GM12878 (cell line): ENCODE results near the gene SLC28A1. TPM values are rescaled to one million over a fixed set of nuclear protein-coding genes. Genes with fewer than 3 reads are reported as not detected.

Source experiments
- ATAC-seq: fragments of 200-7000 bp; cut with Tn5 transposase; 3 replicates; pipeline ENCODE4 v1.9.1; 2020; ENCODE audit warnings: mild to moderate bottlenecking, moderate library complexity
- BruUV-seq: library from RNA; stranded (reverse); fragments of 400-500 nt; replicated peaks from 2 replicates; lab custom pipeline; 2021; lab: Mats Ljungman, UMichigan
- CTCF ChIA-PET: fragments of 300-600 bp; sonication (Branson Sonifier 250); formaldehyde crosslinking; extraction: SDS; loops from one replicate; lab custom pipeline; 2021; ENCODE audit warnings: inconsistent platforms; lab: Yijun Ruan, JAX
- POLR2A ChIA-PET: fragments of 350-600 bp; formaldehyde crosslinking; extraction: SDS; loops from one replicate; lab custom pipeline; 2021; ENCODE audit warnings: inconsistent platforms; lab: Charles Lee
- RAD21 ChIA-PET: fragments of 300-600 bp; sonication (Branson Sonifier 250); formaldehyde crosslinking; loops from one replicate; lab custom pipeline; 2023; ENCODE audit warnings: antibody characterized with exemption; ENCODE audit not compliant: unreplicated experiment; lab: Charles Lee
- SMC1A ChIA-PET: fragments of 300-600 bp; sonication (Branson Sonifier 250); formaldehyde crosslinking; loops from one replicate; lab custom pipeline; 2023; ENCODE audit not compliant: unreplicated experiment, uncharacterized antibody; lab: Charles Lee
- DNase-seq: peaks from one replicate; pipeline ENCODE4 v3.0.0-alpha.2; 2011; ENCODE audit warnings: low read depth, low spot score
- FAIRE-seq: peaks from 3 replicates; lab custom pipeline; 2011; peaks lifted over from hg19 to GRCh38; lab: Jason Lieb, UNC
- H2AFZ ChIP-seq: 2 replicates; pipeline ENCODE4 v1.6.0; 2011; ENCODE audit warnings: low read depth, low read length, control low read depth; ENCODE audit not compliant: control insufficient read depth
- H3K27ac ChIP-seq: 2 replicates; pipeline ENCODE4 v1.5.1; 2011; ENCODE audit warnings: control low read depth; ENCODE audit not compliant: control insufficient read depth, insufficient read depth
- H3K27me3 ChIP-seq, 2 experiments: replicated peaks in 1 of 2; 2 replicates each; pipeline versions ENCODE4 v1.6.0 to v1.6.1; 2011; ENCODE audit warnings: low read length in 1 of 2; ENCODE audit not compliant: control insufficient read depth in 2 of 2, insufficient read depth in 2 of 2
- H3K36me3 ChIP-seq, 2 experiments: 2 replicates each; pipeline ENCODE4 v1.5.1; 2011; ENCODE audit warnings: low read length in 1 of 2; ENCODE audit not compliant: control insufficient read depth in 2 of 2, insufficient read depth in 2 of 2
- H3K4me1 ChIP-seq: 2 replicates; pipeline ENCODE4 v1.6.1; 2011; ENCODE audit warnings: mild to moderate bottlenecking, low read length, moderate library complexity, mixed read lengths; ENCODE audit not compliant: control insufficient read depth, insufficient read depth
- H3K4me2 ChIP-seq: 2 replicates; pipeline ENCODE4 v1.6.0; 2011; ENCODE audit warnings: control low read depth; ENCODE audit not compliant: control insufficient read depth, insufficient read depth
- H3K4me3 ChIP-seq: fragments of 200-600 bp; sonication (generic); 2 replicates; pipeline ENCODE4 v1.5.1; 2016
- H3K79me2 ChIP-seq: 2 replicates; pipeline ENCODE4 v1.6.0; 2011; ENCODE audit warnings: low read length; ENCODE audit not compliant: control insufficient read depth, insufficient read depth
- H3K9ac ChIP-seq: 2 replicates; pipeline ENCODE4 v1.8.0; 2011; ENCODE audit warnings: low read length, control low read depth, mixed read lengths; ENCODE audit not compliant: control insufficient read depth, insufficient read depth
- H3K9me3 ChIP-seq: replicated peaks from 3 replicates; pipeline ENCODE4 v1.5.1; 2011; ENCODE audit warnings: mild to moderate bottlenecking, low read length; ENCODE audit not compliant: control insufficient read depth, insufficient read depth
- H4K20me1 ChIP-seq: 2 replicates; pipeline ENCODE4 v1.6.0; 2011; ENCODE audit not compliant: control insufficient read depth, insufficient read depth
- BHLHE40 ChIP-seq, 2 experiments: fragments of 450-650 bp in 1 of 2; IDR thresholded peaks; 2 replicates each; pipeline ENCODE4 v1.6.1; 2011 to 2017; ENCODE audit warnings: low read depth in 2 of 2, borderline replicate concordance in 1 of 2, improper control_type of control experiment in 1 of 2, low read length in 1 of 2, mild to moderate bottlenecking in 1 of 2
- CBX5 ChIP-seq: sonication (generic); IDR thresholded peaks from 2 replicates; pipeline ENCODE4 v1.6.1; 2016; ENCODE audit warnings: low read depth, moderate library complexity, mild to moderate bottlenecking, inconsistent platforms
- CEBPB ChIP-seq, 2 experiments: fragments of 150-350 bp in 1 of 2; IDR thresholded peaks; 2 replicates each; pipeline ENCODE4 v1.6.1; 2012 to 2014; ENCODE audit warnings: low read depth in 2 of 2, low read length in 2 of 2, borderline replicate concordance in 1 of 2, inconsistent platforms in 1 of 2
- FOXM1 ChIP-seq: IDR thresholded peaks from 2 replicates; pipeline ENCODE4 v1.6.1; 2012; ENCODE audit warnings: low read depth, mild to moderate bottlenecking, inconsistent platforms, low read length, moderate library complexity
- KLF5 ChIP-seq: fragments of 450-650 bp; IDR thresholded peaks from 2 replicates; pipeline ENCODE4 v1.6.1; 2014; ENCODE audit warnings: mild to moderate bottlenecking; ENCODE audit not compliant: partially characterized antibody
- NRF1 ChIP-seq: conservative IDR thresholded peaks from 2 replicates; pipeline ENCODE4 v1.6.1; 2011; ENCODE audit warnings: mild to moderate bottlenecking, low read depth, low read length, improper control_type of control experiment
- POLR2AphosphoS2 ChIP-seq: IDR thresholded peaks from 2 replicates; pipeline ENCODE4 v1.6.1; 2011; ENCODE audit warnings: low read depth, mild to moderate bottlenecking, low read length, improper control_type of control experiment, moderate library complexity
- TCF12 ChIP-seq: IDR thresholded peaks from 2 replicates; pipeline ENCODE4 v1.6.1; 2011; ENCODE audit warnings: low read depth, mild to moderate bottlenecking, low read length
- ZNF592 ChIP-seq: fragments of 450-650 bp; IDR thresholded peaks from 2 replicates; pipeline ENCODE4 v1.6.1; 2017; ENCODE audit warnings: mild to moderate bottlenecking, moderate library complexity
- WGBS: methylation state at CpG from one replicate; pipeline ENCODE4 v1.1.6; 2016; ENCODE audit warnings: low lambda C conversion rate; ENCODE audit not compliant: insufficient replicate concordance, insufficient coverage; ENCODE audit errors: missing lambda C conversion rate; 5-methylcytosine and 5-hydroxymethylcytosine counted together
- in situ Hi-C: fragments of 300-500 bp; cut with MboI; formaldehyde crosslinking; loops from 9 replicates; pipeline ENCODE4 v1.14.3; 2018; ENCODE audit warnings: mixed read lengths
- intact Hi-C: fragments of 100-400 bp; cut with micrococcal nuclease; formaldehyde crosslinking; loops from one replicate; pipeline ENCODE4 v1.14.2; 2022; ENCODE audit not compliant: unreplicated experiment
- polyA plus RNA-seq, 11 experiments: library from polyadenylated mRNA; depleted of rRNA in 4 of 11; unstranded in 6 of 11; stranded (reverse) in 5 of 11; fragments of >200 nt; fragmentation: Nextera tagmentation in 4 of 11; fragmentation: Illumina TruSeq in 1 of 11; extraction: Ambion mirVana in 4 of 11; extraction: Trizol in 1 of 11; gene quantifications; 1 replicate in 1 of 11; 2 replicates in 10 of 11; pipeline versions ENCODE4 v1.2.1 to v1.2.3, GENCODE V29; 2011 to 2016; ENCODE audit warnings: inconsistent platforms in 2 of 11, missing spikeins in 2 of 11, low read depth in 1 of 11
- total RNA-seq, 4 experiments: library from RNA; depleted of rRNA in 3 of 4; stranded (reverse); fragments of >200 nt in 3 of 4; fragmentation: Illumina TruSeq in 1 of 4; extraction: Trizol in 1 of 4; gene quantifications; 2 replicates each; pipeline versions ENCODE4 v1.2.1 to v1.2.3, GENCODE V29; 2013 to 2021
- TF ChIP-seq, protein P1 (sequence below): IDR thresholded peaks from 2 replicates; pipeline ENCODE4 v1.6.1; 2012; ENCODE audit warnings: low read depth, low read length, improper control_type of control experiment

The SLC28A1 gene
- total and polyA plus RNA-seq, 10 of the 15 experiments (the other 5 are each of a cell fraction or from before 2014, with no cell fraction given), result not detected

- Histone ChIP-seq H4K20me1 (no peaks in the 10 kb centered on the region), H3K9me3 (no peaks in the 10 kb centered on the region; the same call in 2 of the 3 replicates), H3K27me3 (no peaks in the 10 kb centered on the region; a peak in 1 of 4 replicates), H2AFZ (no peak overlapping the region), H3K9ac (no peak overlapping the region), H3K79me2 (no peaks in the 10 kb centered on the region), H3K4me1 (peaks cover 14% of the 10 kb centered on the region), H3K27ac (no peak overlapping the region), H3K4me2 (peak overlapping the region; percentile 26; the same call in 1 of the 2 replicates), H3K4me3 (no peak overlapping the region), H3K36me3 (no peaks in the 10 kb centered on the region)
- CTCF ChIA-PET, result no interaction called here
- ATAC-seq, result no peak
- no peak for TF ChIP-seq CEBPB (IDR thresholded peaks at IDR 0.05; ENCODE audit: borderline replicate concordance in 1 of 2, low read depth in 2 of 2, low read length in 2 of 2)
- BruUV-seq, result no TSS peak
- SMC1A ChIA-PET, result interaction anchor here (1.4 kb wide), 1 partner anchor 343 kb away, joined by 4 read pairs; no protein-coding TSS in a partner anchor
- POLR2A ChIA-PET, result interaction anchor here (1.0 kb wide), 1 partner anchor 75 kb away, joined by 6 read pairs; no protein-coding TSS in a partner anchor
- DNase-seq, result no peak
- in situ Hi-C loops, result no loop called here
- RAD21 ChIA-PET, result interaction anchor here (0.7 to 1.1 kb wide), 3 partner anchors 14 to 343 kb away, joined by 3 to 5 read pairs (median 4); no protein-coding TSS in a partner anchor
- no peak for FAIRE-seq
- 36% methylated on average over 5 of the region's 5 CpGs for WGBS
- intact Hi-C loops, result no loop called here
Observed at GRCh38 chr15:84914351-84914750, 29.9 kb downstream of the SLC28A1 start.

- DNase-seq, result peak; percentile 79
- Histone ChIP-seq H3K9ac (no peak overlapping the region), H3K4me1 (peaks cover 14% of the 10 kb centered on the region), H3K27me3 (no peaks in the 10 kb centered on the region; a peak in 1 of 4 replicates), H2AFZ (peak overlapping the region; percentile 63), H4K20me1 (no peaks in the 10 kb centered on the region), H3K36me3 (no peaks in the 10 kb centered on the region), H3K9me3 (no peaks in the 10 kb centered on the region; the same call in 2 of the 3 replicates), H3K79me2 (no peaks in the 10 kb centered on the region), H3K27ac (no peak overlapping the region), H3K4me3 (no peak overlapping the region), H3K4me2 (peak overlapping the region; percentile 26; the same call in 1 of the 2 replicates)
- ChIA-PET CTCF (interaction anchor here (0.9 to 2.0 kb wide), 3 partner anchors 13 to 344 kb away, joined by 3 to 8 read pairs (median 3); no protein-coding TSS in a partner anchor), POLR2A (interaction anchor here (1.0 kb wide), 1 partner anchor 74 kb away, joined by 6 read pairs; no protein-coding TSS in a partner anchor), RAD21 (interaction anchor here (0.7 to 1.1 kb wide), 3 partner anchors 13 to 343 kb away, joined by 3 to 5 read pairs (median 4); no protein-coding TSS in a partner anchor), SMC1A (interaction anchor here (0.6 to 1.4 kb wide), 3 partner anchors 62 to 344 kb away, joined by 3 to 4 read pairs (median 3); no protein-coding TSS in a partner anchor)
- peak; percentile 92 for FAIRE-seq
- intact Hi-C loops, result no loop called here
- no TSS peak for BruUV-seq
- WGBS, result 35% methylated on average over 12 of the region's 12 CpGs
- in situ Hi-C loops, result no loop called here
- peak; percentile 96 for ATAC-seq
- no peak for TF ChIP-seq ZNF592
- TF ChIP-seq, protein P1, sequence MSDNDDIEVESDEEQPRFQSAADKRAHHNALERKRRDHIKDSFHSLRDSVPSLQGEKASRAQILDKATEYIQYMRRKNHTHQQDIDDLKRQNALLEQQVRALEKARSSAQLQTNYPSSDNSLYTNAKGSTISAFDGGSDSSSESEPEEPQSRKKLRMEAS, result no peak; the same call in 1 of the 2 replicates
- TF ChIP-seq POLR2AphosphoS2, result no peak
- TF ChIP-seq CBX5, result no peak
- no peak for TF ChIP-seq FOXM1
- no peak for TF ChIP-seq NRF1
- TF ChIP-seq KLF5, result no peak
- TF ChIP-seq TCF12, result no peak
- peak; percentile 99 for TF ChIP-seq BHLHE40 (IDR thresholded peaks at IDR 0.05; ENCODE audit: borderline replicate concordance in 1 of 2, low read depth in 2 of 2, low read length in 1 of 2)
Observed at GRCh38 chr15:84914909-84915605, 30.6 kb downstream of the SLC28A1 start.
